Liver (tissue), 3 donors: ENCODE measurements around the gene GALNT14.

Source experiments
- EGR1 ChIP-seq, 2 donors: IDR thresholded peaks; 2 replicates each; pipeline ENCODE4 v1.6.1; 2016 to 2018; ENCODE audit warnings: antibody characterized with exemption in 2 of 2, low read depth in 2 of 2
- FOXA1 ChIP-seq: IDR thresholded peaks from 2 replicates; pipeline ENCODE4 v1.6.1; 2016; ENCODE audit warnings: antibody characterized with exemption
- GABPA ChIP-seq, 2 donors: IDR thresholded peaks in 1 of 2; conservative IDR thresholded peaks in 1 of 2; 2 replicates each; pipeline ENCODE4 v1.6.1; 2016; ENCODE audit warnings: antibody characterized with exemption in 2 of 2, mild to moderate bottlenecking in 1 of 2, moderate library complexity in 1 of 2
- JUND ChIP-seq, 2 donors: IDR thresholded peaks; 2 replicates each; pipeline ENCODE4 v1.6.1; 2016; ENCODE audit warnings: antibody characterized with exemption in 2 of 2
- REST ChIP-seq: IDR thresholded peaks from 2 replicates; pipeline ENCODE4 v1.6.1; 2016; ENCODE audit warnings: antibody characterized with exemption, mild to moderate bottlenecking
- RXRA ChIP-seq, 2 donors: IDR thresholded peaks; 2 replicates each; pipeline ENCODE4 v1.6.1; 2017 to 2018; ENCODE audit warnings: antibody characterized with exemption in 2 of 2, mild to moderate bottlenecking in 1 of 2
- SP1 ChIP-seq: IDR thresholded peaks from 2 replicates; pipeline ENCODE4 v1.6.1; 2018; ENCODE audit warnings: antibody characterized with exemption, mild to moderate bottlenecking
- ZBTB33 ChIP-seq: IDR thresholded peaks from 2 replicates; pipeline ENCODE4 v1.6.1; 2016; ENCODE audit warnings: antibody characterized with exemption
- TF ChIP-seq, protein P1 (sequence below): fragments of 150-350 bp; IDR thresholded peaks from 2 replicates; pipeline ENCODE4 v1.5.1; 2017; ENCODE audit warnings: improper control_type of control experiment, low read depth, low read length; ENCODE audit not compliant: missing input control
- TF ChIP-seq, protein P2 (sequence below): IDR thresholded peaks from 2 replicates; pipeline ENCODE4 v1.6.1; 2016; ENCODE audit warnings: antibody characterized with exemption
- donor health status: healthy.
- donor health status: healthy.

DNA sequence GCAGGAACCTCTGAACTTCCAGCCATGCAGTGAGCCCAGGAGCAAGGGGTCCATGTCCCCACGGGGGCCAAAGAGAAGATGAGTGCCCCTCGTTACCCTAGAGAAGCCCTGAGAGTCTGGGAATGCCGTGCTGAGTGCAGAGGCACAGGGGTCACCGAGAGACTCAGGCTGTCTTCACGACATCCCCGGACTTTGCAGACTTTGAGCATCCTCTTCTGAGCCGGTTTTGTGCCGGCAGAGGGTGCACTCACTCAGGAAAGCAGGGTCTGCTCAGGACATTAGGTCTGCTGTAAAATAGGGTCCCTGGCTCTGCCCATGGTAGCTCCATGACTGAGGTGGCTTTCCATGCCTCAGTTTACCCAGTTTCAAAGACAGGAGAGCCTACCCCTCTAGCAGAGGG lies 71.0 kb downstream of the GALNT14 start:
- TF ChIP-seq, protein P1, sequence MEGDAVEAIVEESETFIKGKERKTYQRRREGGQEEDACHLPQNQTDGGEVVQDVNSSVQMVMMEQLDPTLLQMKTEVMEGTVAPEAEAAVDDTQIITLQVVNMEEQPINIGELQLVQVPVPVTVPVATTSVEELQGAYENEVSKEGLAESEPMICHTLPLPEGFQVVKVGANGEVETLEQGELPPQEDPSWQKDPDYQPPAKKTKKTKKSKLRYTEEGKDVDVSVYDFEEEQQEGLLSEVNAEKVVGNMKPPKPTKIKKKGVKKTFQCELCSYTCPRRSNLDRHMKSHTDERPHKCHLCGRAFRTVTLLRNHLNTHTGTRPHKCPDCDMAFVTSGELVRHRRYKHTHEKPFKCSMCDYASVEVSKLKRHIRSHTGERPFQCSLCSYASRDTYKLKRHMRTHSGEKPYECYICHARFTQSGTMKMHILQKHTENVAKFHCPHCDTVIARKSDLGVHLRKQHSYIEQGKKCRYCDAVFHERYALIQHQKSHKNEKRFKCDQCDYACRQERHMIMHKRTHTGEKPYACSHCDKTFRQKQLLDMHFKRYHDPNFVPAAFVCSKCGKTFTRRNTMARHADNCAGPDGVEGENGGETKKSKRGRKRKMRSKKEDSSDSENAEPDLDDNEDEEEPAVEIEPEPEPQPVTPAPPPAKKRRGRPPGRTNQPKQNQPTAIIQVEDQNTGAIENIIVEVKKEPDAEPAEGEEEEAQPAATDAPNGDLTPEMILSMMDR: no peak
- TF ChIP-seq, protein P2, sequence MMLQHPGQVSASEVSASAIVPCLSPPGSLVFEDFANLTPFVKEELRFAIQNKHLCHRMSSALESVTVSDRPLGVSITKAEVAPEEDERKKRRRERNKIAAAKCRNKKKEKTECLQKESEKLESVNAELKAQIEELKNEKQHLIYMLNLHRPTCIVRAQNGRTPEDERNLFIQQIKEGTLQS: no peak
- no peak for TF ChIP-seq FOXA1
- TF ChIP-seq SP1: no peak
- no peak for TF ChIP-seq JUND (IDR thresholded peaks at IDR 0.05)
- TF ChIP-seq ZBTB33: no peak
- TF ChIP-seq RXRA (IDR thresholded peaks at IDR 0.05): no peak
- TF ChIP-seq REST: no peak
- no peak for TF ChIP-seq EGR1 (IDR thresholded peaks at IDR 0.05; ENCODE audit: low read depth in 2 of 2)
- TF ChIP-seq GABPA (IDR thresholded peaks at IDR 0.05 in 1 of 2, conservative IDR thresholded peaks at IDR 0.05 in 1 of 2): no peak
